Measurements from ENCODE around the gene SF1. TPM values are rescaled to one million over a fixed set of nuclear protein-coding genes. Genes with fewer than 3 reads are reported as not detected.
A peak's percentile ranks its signal among the peaks of the same experiment; 100 is the strongest.

The SF1 gene
- total RNA-seq, 2 donors from 2014 or later, result 323 to 406 TPM

GRCh38 chr11:64803158-64803845 lies 25.0 kb upstream of the SF1 start, which contains the start of gene MAP4K2:
MAP4K2 (minus strand) TSS chr11:64803214; CDS start chr11:64803149, 65 bp downstream.
- peaks cover 0 to 14% of the 10 kb centered on the region in 2 donors for H3K36me3 Mint-ChIP-seq
- peak within 1 kb of the TSS; percentile 80 to 97 for H3K27ac Mint-ChIP-seq
- DNase-seq (ENCODE audit: low spot score in 2 of 2), result peak; percentile 89 to 92
- peak; percentile 89 to 92 for ATAC-seq
- H3K9me3 Mint-ChIP-seq, result no peaks in the 10 kb centered on the region

- peak in 1 of 2 donors; percentile 36 for DNase-seq (ENCODE audit: low spot score in 2 of 2)
- Mint-ChIP-seq H3K9me3 (no peaks in the 10 kb centered on the region), H3K27ac (peak overlapping the region in 1 of 2 donors; percentile 79), H3K36me3 (peaks cover 0 to 10% of the 10 kb centered on the region in 2 donors)
- ATAC-seq, result peak in 1 of 2 donors; percentile 48
These were observed 24.2 kb upstream of the SF1 start for GRCh38 chr11:64802370-64803157.

DNA sequence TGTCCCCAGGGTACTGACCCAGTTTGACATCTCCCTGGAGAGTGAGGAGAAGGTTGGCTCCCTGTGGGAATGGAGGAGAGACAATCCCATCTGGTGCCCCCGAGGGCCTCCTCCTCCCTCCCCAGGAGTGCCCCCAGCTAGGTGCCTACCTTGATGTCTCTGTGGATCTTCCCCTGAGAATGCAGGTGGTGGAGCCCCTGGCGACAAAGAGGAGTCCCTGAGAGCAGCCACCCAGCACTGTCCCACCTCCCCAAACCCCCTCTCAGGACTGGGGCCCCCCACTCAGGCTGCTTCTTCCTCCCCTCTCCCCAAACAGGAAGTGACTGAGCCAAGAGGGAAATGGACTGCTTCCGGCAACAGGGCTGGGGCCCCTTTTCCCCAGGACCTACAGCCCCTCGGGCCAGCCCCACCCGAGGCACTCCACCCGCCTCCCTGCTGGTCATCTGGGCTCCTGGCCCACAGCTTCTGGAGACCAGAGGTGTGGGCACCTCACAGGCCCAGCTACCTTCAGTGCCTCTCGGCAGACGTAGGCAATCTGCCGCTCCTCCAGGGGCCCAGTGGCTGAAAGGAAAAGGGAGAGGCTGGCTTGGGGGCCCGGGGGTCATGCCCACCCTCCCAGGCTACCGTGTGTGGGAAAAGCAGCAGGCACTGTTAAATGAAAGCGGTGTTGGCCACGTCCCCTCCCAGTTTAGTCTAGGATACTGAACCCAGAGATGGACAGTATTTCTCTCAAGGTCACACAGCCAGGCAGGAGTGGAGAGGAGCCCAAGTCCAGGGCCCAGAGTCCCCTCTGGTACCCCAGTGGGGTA lies 23.4 kb upstream of the SF1 start:
- Mint-ChIP-seq H3K9me3 (no peaks in the 10 kb centered on the region), H3K27ac (peak overlapping the region; percentile 79 to 86), H3K36me3 (peaks cover 0 to 10% of the 10 kb centered on the region in 2 donors)
- no peak for DNase-seq (ENCODE audit: low spot score in 2 of 2)
- ATAC-seq, result no peak

DNA sequence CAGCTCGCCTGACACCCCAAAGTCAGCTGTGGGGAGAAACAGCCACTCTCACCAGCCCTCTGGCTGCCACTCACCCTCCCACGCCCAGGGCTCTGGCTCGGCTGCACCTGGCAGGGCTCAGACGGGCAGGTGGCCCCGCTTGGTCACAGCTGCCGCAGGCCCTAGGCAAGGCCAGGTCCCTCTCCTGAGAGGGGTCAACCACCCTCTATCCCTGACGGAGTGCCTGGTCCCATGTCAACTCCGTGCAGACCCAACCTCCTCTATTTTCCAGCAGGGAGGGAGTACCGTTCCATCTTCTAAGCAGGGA lies 22.8 kb upstream of the SF1 start:
- ATAC-seq, result no peak
- DNase-seq (ENCODE audit: low spot score in 2 of 2), result no peak
- H3K36me3 Mint-ChIP-seq, result peaks cover 0 to 10% of the 10 kb centered on the region in 2 donors
- H3K9me3 Mint-ChIP-seq, result no peaks in the 10 kb centered on the region
- H3K27ac Mint-ChIP-seq, result peak overlapping the region in 1 of 2 donors; percentile 79

DNA sequence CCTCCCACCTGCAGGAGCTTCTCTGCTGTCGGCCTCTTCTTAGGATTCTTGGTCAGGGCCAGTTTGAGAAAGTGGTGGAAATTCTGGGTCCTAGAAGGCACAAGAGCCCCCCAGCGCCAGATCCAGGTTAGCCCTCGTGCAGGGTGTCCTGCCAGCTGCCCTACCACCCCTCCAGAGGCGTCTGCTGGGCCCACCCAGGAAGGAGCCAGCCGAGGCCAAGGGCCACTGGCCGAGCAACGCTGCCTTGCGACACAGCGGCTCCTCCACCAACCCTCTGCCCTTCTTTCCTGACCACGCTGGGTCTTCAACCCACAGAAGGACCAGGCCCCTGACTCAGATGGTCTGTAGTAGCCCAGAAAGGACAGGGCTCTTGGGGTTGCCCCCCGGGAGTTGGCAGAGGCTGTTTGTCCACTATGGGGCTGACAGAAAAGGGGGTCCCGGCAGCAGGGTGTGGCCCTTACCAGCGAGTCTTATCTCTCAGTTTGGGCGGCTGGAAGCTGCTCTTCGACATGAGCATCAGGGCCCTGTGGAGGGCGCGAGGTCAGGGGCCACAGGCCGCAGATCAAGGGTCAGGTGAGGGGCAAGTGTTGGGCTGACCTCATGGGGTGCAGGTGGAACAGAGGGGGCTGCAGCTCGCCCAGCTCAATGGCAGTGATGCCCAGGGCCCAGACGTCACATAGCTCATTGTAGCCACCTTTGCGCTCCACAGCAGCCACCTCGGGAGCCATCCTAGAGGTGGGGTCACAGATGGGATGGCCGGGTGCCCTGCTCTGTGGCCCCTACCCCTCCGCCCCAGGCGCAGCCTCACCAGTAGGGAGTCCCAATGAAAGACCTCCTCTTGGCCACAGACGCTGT lies 22.2 kb upstream of the SF1 start:
- DNase-seq (ENCODE audit: low spot score in 2 of 2) (no peak), ATAC-seq (no peak)
- H3K36me3 Mint-ChIP-seq, result peaks cover 0 to 10% of the 10 kb centered on the region in 2 donors
- H3K9me3 Mint-ChIP-seq, result no peaks in the 10 kb centered on the region
- peak overlapping the region in 1 of 2 donors; percentile 79 for H3K27ac Mint-ChIP-seq

DNA sequence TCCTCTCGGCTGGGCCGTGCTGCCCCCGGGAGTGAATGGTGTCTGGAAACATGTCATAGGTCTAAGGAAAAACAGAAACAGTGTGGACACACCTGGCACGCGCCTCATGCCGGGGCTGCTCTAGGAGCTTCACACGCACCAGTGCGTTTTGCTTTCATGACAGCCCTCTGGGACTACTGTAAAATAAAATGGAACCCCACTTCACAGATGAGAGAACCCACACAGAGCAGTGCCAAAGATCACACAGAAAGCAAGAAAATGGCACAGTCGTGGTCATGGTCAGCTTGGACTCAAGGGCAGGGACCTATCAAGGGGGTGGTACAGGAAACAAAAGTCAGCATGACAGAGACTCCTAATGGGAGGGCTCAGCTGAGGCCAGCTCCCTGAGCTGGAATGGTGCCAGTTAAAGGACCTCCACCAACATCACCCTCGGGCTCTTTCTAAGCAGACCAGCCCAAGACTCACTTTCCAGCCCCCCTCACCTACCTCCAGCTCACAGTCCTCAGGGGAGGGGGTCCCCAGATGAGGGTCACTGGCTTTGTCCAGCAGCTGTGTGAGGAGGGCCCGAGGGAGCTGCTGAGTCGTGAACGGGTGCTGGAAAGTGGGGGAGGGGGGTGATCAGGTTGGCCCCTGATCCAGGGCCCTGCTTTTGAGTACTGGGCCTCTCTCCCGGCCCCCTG lies 21.4 kb upstream of the SF1 start:
- DNase-seq (ENCODE audit: low spot score in 2 of 2) (no peak), ATAC-seq (no peak)
- Mint-ChIP-seq H3K27ac (no peak overlapping the region), H3K9me3 (no peaks in the 10 kb centered on the region), H3K36me3 (peaks cover 0 to 10% of the 10 kb centered on the region in 2 donors)

DNA sequence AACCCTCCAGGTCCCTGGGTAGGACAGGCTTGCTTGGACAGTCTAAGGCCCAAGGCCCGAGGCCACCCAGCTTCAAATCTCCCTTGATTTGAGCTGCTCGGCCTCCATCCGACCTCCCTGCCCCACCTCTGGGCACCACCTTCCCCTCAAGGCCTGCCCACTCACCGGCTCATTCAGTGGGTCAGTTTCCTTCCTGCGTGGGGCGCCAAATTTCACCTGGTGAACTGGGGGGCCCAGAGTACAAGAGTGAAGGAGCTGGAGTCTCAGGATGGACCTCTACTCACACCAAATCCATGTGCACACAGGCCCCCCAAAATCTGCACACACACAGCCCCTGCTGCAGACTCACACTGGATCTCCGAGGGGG lies 20.9 kb upstream of the SF1 start:
- no peaks in the 10 kb centered on the region for H3K9me3 Mint-ChIP-seq
- DNase-seq (ENCODE audit: low spot score in 2 of 2) (no peak), ATAC-seq (no peak)
- peaks cover 0 to 10% of the 10 kb centered on the region in 2 donors for H3K36me3 Mint-ChIP-seq
- peak overlapping the region in 1 of 2 donors; percentile 59 for H3K27ac Mint-ChIP-seq

DNA sequence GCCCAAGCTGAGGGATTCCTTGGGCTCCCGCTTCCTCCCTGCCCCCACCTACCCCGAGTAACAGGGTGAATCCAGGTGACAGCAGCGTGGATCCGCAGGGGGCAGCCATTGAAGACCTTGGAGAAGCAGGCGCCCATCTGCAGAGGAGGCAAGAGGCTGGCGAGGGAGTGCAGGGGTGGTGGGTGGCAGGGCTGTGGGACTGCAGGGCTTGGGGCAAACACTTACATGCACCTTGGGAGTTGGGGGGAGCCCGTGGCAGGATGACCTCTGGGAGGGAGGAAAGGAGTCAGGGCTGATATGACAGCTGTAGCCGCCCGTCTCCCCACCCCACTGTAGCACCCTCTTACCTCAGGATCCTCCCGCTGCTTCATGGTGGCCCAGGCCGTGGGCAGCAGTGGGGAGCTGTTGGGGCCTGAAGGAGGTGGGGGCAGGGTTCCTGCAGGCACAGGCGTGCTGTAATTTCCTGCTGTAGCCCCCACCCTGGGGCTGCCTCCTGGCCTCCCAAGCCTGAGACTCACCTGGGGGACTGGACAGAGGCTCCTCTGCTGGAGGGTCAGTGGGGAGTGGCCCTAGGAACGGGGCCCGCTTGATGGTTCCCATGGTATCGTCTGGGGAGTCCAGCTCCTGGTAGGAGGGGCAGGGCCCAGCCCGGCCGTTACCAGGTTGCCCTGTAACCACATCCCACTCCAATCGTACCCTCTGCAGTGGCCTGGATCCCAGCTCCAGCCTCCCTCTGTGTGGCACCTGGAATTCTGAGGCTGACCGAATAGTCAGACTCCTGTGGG lies 18.6 kb upstream of the SF1 start:
- Mint-ChIP-seq H3K36me3 (peaks cover 0 to 10% of the 10 kb centered on the region in 2 donors), H3K9me3 (no peaks in the 10 kb centered on the region), H3K27ac (no peak overlapping the region)
- no peak for DNase-seq (ENCODE audit: low spot score in 2 of 2)
- ATAC-seq, result no peak

GRCh38 chr11:64796047-64796756 lies 17.9 kb upstream of the SF1 start:
- no peak for ATAC-seq
- H3K9me3 Mint-ChIP-seq, result no peaks in the 10 kb centered on the region
- peaks cover 0 to 10% of the 10 kb centered on the region in 2 donors for H3K36me3 Mint-ChIP-seq
- no peak for DNase-seq (ENCODE audit: low spot score in 2 of 2)
- peak overlapping the region; percentile 14 to 76 for H3K27ac Mint-ChIP-seq

GRCh38 chr11:64794526-64794925 lies 16.2 kb upstream of the SF1 start:
- DNase-seq (ENCODE audit: low spot score in 2 of 2) (no peak), ATAC-seq (no peak)
- Mint-ChIP-seq H3K9me3 (no peaks in the 10 kb centered on the region), H3K36me3 (peaks cover 0 to 8% of the 10 kb centered on the region in 2 donors), H3K27ac (peak overlapping the region; percentile 27 to 76)

- no peak for ATAC-seq
- DNase-seq (ENCODE audit: low spot score in 2 of 2), result no peak
- Mint-ChIP-seq H3K9me3 (no peaks in the 10 kb centered on the region), H3K27ac (peak overlapping the region; percentile 73 to 76), H3K36me3 (peaks cover 0 to under 1% of the 10 kb centered on the region in 2 donors)
These were observed 15.2 kb upstream of the SF1 start for GRCh38 chr11:64793271-64794160.

DNA sequence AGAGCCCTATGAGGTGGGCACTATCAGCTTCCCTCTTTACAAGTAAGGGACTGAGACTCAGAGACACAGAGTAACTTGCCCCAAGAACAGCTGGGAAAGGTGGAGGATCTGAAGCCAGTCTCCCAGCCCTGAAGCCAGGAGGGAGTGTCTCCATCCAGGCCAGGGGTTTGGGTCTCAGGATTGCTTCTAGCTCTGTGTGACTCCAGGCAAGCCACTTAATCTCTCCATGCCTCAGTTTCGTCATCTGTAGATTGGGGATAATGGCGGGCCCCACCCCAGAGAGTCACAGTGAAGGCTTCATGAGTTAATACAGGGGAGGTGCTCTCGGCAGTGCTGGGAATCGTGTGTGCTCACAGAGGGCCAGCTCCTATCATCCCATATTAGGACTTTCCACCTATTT lies 14.1 kb upstream of the SF1 start:
- DNase-seq (ENCODE audit: low spot score in 2 of 2), result no peak
- Mint-ChIP-seq H3K27ac (peak overlapping the region in 1 of 2 donors; percentile 73), H3K36me3 (no peaks in the 10 kb centered on the region), H3K9me3 (no peaks in the 10 kb centered on the region)
- no peak for ATAC-seq

GRCh38 chr11:64791781-64792291 lies 13.5 kb upstream of the SF1 start:
- Mint-ChIP-seq H3K36me3 (no peaks in the 10 kb centered on the region), H3K9me3 (no peaks in the 10 kb centered on the region), H3K27ac (peak overlapping the region in 1 of 2 donors; percentile 74)
- no peak for DNase-seq (ENCODE audit: low spot score in 2 of 2)
- ATAC-seq, result no peak

All from activated naive CD4-positive, alpha-beta T cell treated with anti-CD3 and anti-CD28 coated beads, Interleukin-2, amount 50 U/mL, for 72 hours (primary cell).